Endometrial microvascular endothelial cells (primary cell): ENCODE data around the gene DISC1. TPM values are rescaled to one million over a fixed set of nuclear protein-coding genes. Genes with fewer than 3 reads are reported as not detected.
"Not testable (repeated sequence)": the region's sequence is repeated elsewhere in the genome, so short reads cannot be mapped to it uniquely, and the experiment has no call there.

ENCODE experiments used
- in situ Hi-C: cut with HindIII; loops from 2 replicates; pipeline ENCODE4 v1.10.0; 2017; ENCODE audit warnings: low sequenced_read_pairs, low pct_unique_long_range_greater_than_20kb; ENCODE audit errors: inconsistent ontology term
- total RNA-seq: library from RNA; depleted of rRNA; stranded (reverse); fragments of >200 nt; gene quantifications from one replicate; pipeline ENCODE4 v1.2.3, GENCODE V29; 2015; ENCODE audit errors: inconsistent ontology term

The DISC1 gene
- total RNA-seq, 1 donor from 2014 or later = 6.4 TPM

DNA sequence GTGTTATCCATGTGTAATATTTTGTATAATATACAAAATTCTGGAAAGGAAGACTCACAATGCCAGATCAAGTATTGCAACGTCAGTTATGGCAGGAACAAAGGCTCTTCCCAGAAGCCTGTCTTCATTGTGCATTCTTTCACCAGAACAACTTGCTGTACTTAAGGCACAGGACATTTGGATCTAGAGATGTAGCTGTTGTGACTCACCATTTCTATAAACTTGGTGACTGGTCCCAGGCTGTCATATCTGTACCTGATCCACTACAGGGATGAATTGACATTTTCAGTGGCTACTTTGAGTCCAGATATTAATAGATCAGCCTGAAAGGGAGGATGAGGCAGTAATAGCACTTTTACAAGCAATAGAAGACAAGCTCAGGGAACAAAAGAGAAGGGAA, 299.8 kb downstream of the DISC1 start:
- in situ Hi-C loops = no loop called here

DNA sequence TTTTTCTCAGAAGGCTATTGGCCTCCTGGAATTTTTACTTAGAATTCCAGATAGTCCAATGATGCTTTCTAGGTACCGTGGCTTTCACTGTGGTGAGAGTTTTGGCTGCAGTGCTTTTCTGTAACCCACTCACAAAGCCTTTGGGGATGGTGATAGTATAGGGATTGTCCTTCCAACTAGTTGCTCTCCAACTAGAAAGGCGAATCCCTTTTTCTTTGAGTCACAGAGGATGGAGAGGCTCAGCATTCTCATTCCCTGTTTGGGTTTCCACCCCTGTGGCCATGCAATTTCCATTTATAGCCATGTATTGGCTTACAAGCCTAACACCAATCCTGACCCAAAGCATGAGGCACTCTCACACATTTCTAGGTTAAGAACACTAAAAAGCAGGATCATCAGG, 300.3 kb downstream of the DISC1 start:
- in situ Hi-C loops = no loop called here

- in situ Hi-C loops = no loop called here
Measured at GRCh38 chr1:231927431-231927830, 300.8 kb downstream of the DISC1 start.

- in situ Hi-C loops = no loop called here
Measured at GRCh38 chr1:231929311-231929710, 302.7 kb downstream of the DISC1 start.

GRCh38 chr1:231930257-231930947, 303.8 kb downstream of the DISC1 start:
- in situ Hi-C loops = no loop called here

- in situ Hi-C loops = no loop called here
Measured at GRCh38 chr1:231931146-231931545, 304.6 kb downstream of the DISC1 start.

DNA sequence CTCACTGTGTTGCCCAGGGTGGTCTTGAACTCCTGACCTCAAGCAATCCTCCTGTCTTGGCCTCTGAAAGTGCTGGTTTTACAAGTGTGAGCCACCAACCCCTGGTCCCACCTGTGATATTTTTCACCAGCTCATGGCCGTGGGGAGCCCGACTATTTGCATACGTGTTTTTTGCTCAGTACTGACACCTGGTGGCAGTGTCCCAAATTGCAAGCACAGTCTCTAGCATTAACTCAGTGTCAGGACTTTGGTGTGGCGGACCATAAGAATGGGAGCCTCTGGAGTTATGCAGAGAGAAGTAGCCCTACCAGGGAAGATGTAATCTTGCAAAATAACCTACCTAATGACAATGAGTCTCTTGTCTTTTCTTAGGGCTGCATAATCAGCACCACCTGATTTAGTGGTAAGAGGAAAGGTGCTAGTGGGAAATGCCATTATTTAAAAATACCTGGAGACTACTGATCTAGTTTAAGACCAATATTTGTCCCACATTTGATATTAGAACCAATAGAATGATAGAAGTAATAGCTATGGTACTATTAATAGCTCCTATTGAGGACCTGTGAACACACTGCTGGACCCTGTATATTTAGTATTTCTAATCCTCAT, 305.4 kb downstream of the DISC1 start:
- in situ Hi-C loops = no loop called here

DNA sequence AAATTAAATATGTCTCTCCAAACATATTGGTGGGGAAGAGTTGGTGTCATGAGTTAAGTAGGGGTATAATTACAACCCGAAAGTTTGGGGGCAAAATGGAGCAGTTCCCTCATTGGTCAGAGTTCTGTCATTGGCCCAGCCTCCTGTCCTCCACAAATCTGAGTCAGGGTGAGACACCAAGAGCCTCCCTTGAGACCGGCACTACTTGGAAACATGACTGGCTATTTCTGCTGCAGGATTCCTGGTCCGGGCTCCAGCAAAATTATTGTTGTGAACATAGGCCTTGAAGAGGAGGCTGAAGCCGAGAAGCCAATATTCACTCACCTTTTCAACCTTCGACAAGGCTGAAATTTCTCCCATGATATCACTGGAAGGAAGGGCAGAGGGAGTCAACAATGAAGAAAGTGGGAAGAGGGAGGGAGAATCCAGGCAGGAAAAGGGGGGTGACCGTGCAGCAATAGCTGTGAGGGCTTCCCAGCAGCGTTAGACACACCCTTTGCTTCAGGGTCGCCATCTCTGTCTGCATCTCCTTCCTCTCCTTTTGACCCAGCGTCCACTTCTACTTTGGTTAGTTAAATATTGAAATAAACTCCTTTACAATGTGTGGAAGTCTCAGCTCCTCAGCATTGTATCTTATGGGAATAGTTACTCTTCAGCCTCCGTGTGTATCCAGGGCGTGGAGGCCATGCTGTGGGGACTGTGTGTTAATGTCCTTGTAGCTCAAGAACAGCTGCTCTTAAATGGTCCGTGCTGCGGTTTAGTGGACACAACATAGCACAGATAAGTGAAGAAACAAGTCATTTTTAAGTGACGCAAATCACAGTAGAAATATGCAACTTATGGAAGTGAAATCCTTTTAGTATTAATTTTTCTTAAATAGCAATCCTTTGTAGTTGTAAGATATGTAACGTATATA, 307.4 kb downstream of the DISC1 start:
- in situ Hi-C loops = no loop called here

- in situ Hi-C loops = no loop called here
Measured at GRCh38 chr1:231934797-231935196, 308.2 kb downstream of the DISC1 start.

GRCh38 chr1:231935856-231936255, 309.3 kb downstream of the DISC1 start:
- in situ Hi-C loops = no loop called here

DNA sequence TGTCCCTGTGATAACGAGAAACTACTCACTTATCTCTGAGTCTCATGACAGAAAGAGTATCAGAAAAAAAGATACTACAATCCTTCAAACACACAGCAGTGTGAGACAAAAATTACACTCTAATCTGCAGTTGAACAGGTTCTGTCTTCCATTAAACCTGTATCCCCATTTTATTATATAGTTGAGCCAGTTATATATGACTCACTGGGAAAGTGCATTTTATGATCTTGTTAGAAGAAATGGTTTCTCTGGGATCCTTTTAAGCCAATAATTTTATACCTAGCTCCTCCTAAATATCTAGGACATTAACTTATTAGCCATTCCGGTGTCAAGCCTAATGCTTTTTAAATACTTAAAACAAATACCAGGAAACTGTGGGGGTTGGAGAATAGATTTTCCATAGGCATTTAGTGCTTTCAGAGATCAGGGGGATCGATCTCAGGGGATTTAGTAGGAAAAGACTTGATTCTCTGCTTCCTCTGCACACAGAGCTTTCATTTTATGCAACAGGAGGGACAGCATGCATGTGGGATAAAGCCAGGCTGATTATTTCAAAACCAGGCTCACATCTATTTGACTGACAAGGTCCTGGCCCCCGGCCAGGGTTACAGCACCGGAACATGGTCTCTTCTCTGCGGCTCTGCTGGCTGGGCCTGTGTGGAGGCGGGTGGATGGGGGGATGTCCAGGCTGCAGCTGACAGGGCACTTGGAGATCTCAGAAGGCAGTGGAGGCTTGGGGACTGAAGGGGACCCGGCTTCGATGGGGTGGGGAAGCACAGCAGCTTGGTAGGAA, 310.6 kb downstream of the DISC1 start:
- in situ Hi-C loops = no loop called here

DNA sequence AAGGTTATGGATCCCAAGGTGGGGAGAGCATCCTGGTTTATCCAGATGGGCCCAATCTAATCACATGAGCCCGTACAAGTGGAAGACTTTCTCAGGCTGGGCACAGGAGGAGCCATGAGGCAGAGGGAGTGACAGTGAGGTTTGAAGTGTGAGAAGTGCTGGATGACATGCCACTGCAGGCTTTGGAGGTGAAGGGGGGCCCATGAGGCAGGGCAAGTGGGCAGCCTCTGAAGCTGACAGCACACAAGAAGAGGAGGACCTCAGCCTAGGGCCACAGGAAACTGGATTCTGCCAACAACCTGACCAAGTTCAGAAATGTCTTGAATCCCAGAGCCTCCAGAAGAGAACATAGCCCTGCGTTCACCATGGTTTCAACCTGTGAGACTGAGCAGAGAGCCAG, 311.6 kb downstream of the DISC1 start:
- in situ Hi-C loops = no loop called here

- in situ Hi-C loops = no loop called here
Measured at GRCh38 chr1:231938711-231939110, 312.1 kb downstream of the DISC1 start.

GRCh38 chr1:231939118-231939517, 312.5 kb downstream of the DISC1 start:
- in situ Hi-C loops = no loop called here

GRCh38 chr1:231940116-231940515, 313.5 kb downstream of the DISC1 start:
- in situ Hi-C loops = no loop called here

GRCh38 chr1:231940701-231941100, 314.1 kb downstream of the DISC1 start:
- in situ Hi-C loops = no loop called here

- in situ Hi-C loops = no loop called here
Measured at GRCh38 chr1:231943084-231943483, 316.5 kb downstream of the DISC1 start.

DNA sequence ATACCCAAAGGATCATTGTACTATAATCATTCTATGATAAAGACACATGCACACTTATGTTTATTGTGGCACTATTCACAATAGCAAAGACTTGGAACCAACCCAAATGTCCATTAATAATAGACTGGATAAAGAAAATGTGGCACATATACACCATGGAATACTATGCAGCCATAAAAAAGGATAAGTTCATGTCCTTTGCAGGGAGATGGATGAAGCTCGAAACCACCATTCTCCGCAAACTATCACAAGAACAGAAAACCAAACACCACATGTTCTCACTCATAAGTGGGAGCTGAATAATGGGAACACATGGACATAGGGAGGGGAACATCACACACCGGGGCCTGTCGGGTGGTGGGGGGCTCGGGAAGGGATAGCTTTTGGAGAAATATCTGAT, 321.5 kb downstream of the DISC1 start:
- in situ Hi-C loops = not testable (repeated sequence)
